GM21717 (cell line): ENCODE results near the gene COL4A1.

Source experiments
- ATAC-seq: cut with Tn5 transposase; IDR thresholded peaks from one replicate; pipeline ENCODE4 v1.9.1; 2021; ENCODE audit warnings: mild to moderate bottlenecking, moderate library complexity; ENCODE audit not compliant: unreplicated experiment

The COL4A1 gene

GRCh38 chr13:110306960-110307766 is at the start of gene COL4A1, which contains the start of gene COL4A2:
TSS of gene COL4A1 (minus strand) at chr13:110307157. CDS start at chr13:110307027, 130 bp downstream.
TSS of gene COL4A2 (plus strand) at chr13:110307284. CDS start at chr13:110307904, 620 bp downstream.
- no peak for ATAC-seq

- no peak for ATAC-seq
Observed at GRCh38 chr13:110356362-110356761, 49.4 kb upstream of the COL4A1 start.

GRCh38 chr13:110354715-110355473 is 47.9 kb upstream of the COL4A1 start:
- ATAC-seq, result no peak

- no peak for ATAC-seq
Observed at GRCh38 chr13:110354123-110354627, 47.2 kb upstream of the COL4A1 start.

GRCh38 chr13:110353339-110353977 is 46.5 kb upstream of the COL4A1 start:
- no peak for ATAC-seq

- ATAC-seq, result no peak
Observed at GRCh38 chr13:110352735-110353134, 45.8 kb upstream of the COL4A1 start.

GRCh38 chr13:110351636-110352420 is 44.9 kb upstream of the COL4A1 start:
- ATAC-seq, result no peak

GRCh38 chr13:110350509-110350908 is 43.6 kb upstream of the COL4A1 start:
- ATAC-seq, result no peak

- no peak for ATAC-seq
Observed at GRCh38 chr13:110350049-110350448, 43.1 kb upstream of the COL4A1 start.

GRCh38 chr13:110349239-110349638 is 42.3 kb upstream of the COL4A1 start:
- ATAC-seq, result no peak

GRCh38 chr13:110348309-110349105 is 41.5 kb upstream of the COL4A1 start:
- no peak for ATAC-seq

- ATAC-seq, result no peak
Observed at GRCh38 chr13:110347535-110348308, 40.8 kb upstream of the COL4A1 start.

- no peak for ATAC-seq
Observed at GRCh38 chr13:110347088-110347487, 40.1 kb upstream of the COL4A1 start.

GRCh38 chr13:110346661-110347067 is 39.7 kb upstream of the COL4A1 start:
- ATAC-seq, result no peak

- no peak for ATAC-seq
Observed at GRCh38 chr13:110345701-110346100, 38.7 kb upstream of the COL4A1 start.

- no peak for ATAC-seq
Observed at GRCh38 chr13:110345266-110345665, 38.3 kb upstream of the COL4A1 start.

GRCh38 chr13:110344320-110344719 is 37.4 kb upstream of the COL4A1 start:
- no peak for ATAC-seq

GRCh38 chr13:110343241-110343865 is 36.4 kb upstream of the COL4A1 start:
- ATAC-seq, result no peak
